Measurements from ENCODE around the gene MEIKIN.

MEIKIN gene

GRCh38 chr5:131991593-131992324 lies 46.3 kb upstream of the MEIKIN start:
- Mint-ChIP-seq H3K36me3 (ENCODE audit: low read depth) (no peaks in the 10 kb centered on the region), H3K27ac (no peak overlapping the region), H3K4me1 (no peaks in the 10 kb centered on the region), H3K27me3 (ENCODE audit: low read depth) (peaks cover 11% of the 10 kb centered on the region), H3K4me3 (no peak overlapping the region), H3K9me3 (no peaks in the 10 kb centered on the region)
- no peak for TF ChIP-seq CTCF (IDR thresholded peaks at IDR 0.05; ENCODE audit: unreplicated experiment in 3 of 3)

- no peaks in the 10 kb centered on the region for H3K36me3 Mint-ChIP-seq (ENCODE audit: low read depth)
- H3K27ac Mint-ChIP-seq: no peak overlapping the region
- peaks cover 11% of the 10 kb centered on the region for H3K27me3 Mint-ChIP-seq (ENCODE audit: low read depth)
- no peak for TF ChIP-seq CTCF (IDR thresholded peaks at IDR 0.05; ENCODE audit: unreplicated experiment in 3 of 3)
- H3K9me3 Mint-ChIP-seq: no peaks in the 10 kb centered on the region
- H3K4me1 Mint-ChIP-seq: no peaks in the 10 kb centered on the region
- H3K4me3 Mint-ChIP-seq: no peak overlapping the region
These were observed 45.3 kb upstream of the MEIKIN start for GRCh38 chr5:131990716-131991115.

GRCh38 chr5:131988601-131989000 lies 43.1 kb upstream of the MEIKIN start:
- H3K4me3 Mint-ChIP-seq: no peak overlapping the region
- peaks cover 4% of the 10 kb centered on the region for H3K4me1 Mint-ChIP-seq

GRCh38 chr5:131987251-131987650 lies 41.8 kb upstream of the MEIKIN start:
- Mint-ChIP-seq H3K4me3 (no peak overlapping the region), H3K27ac (no peak overlapping the region), H3K4me1 (peaks cover 10% of the 10 kb centered on the region), H3K27me3 (ENCODE audit: low read depth) (peaks cover 9% of the 10 kb centered on the region), H3K36me3 (ENCODE audit: low read depth) (no peaks in the 10 kb centered on the region), H3K9me3 (no peaks in the 10 kb centered on the region)
- no peak for TF ChIP-seq CTCF (IDR thresholded peaks at IDR 0.05; ENCODE audit: unreplicated experiment in 3 of 3)

More at GRCh38 chr5:131988601-131989000, 43.1 kb upstream of the MEIKIN start:
- Mint-ChIP-seq H3K36me3 (ENCODE audit: low read depth) (no peaks in the 10 kb centered on the region), H3K27me3 (ENCODE audit: low read depth) (peaks cover 11% of the 10 kb centered on the region), H3K27ac (no peak overlapping the region), H3K9me3 (no peaks in the 10 kb centered on the region)
- TF ChIP-seq CTCF (IDR thresholded peaks at IDR 0.05; ENCODE audit: unreplicated experiment in 3 of 3): no peak

- Mint-ChIP-seq H3K27me3 (ENCODE audit: low read depth) (peaks cover 3% of the 10 kb centered on the region), H3K36me3 (ENCODE audit: low read depth) (no peaks in the 10 kb centered on the region), H3K9me3 (no peaks in the 10 kb centered on the region), H3K4me3 (no peak overlapping the region), H3K27ac (no peak overlapping the region), H3K4me1 (peaks cover 10% of the 10 kb centered on the region)
- TF ChIP-seq CTCF (IDR thresholded peaks at IDR 0.05; ENCODE audit: unreplicated experiment in 3 of 3): no peak
These were observed 40.9 kb upstream of the MEIKIN start for GRCh38 chr5:131986161-131986912.

Data from nephron (organoid).